NCI-H187 treated with DMSO at 0.1 percent for 48 hours (cell line): ENCODE measurements around the gene GRIN3B.
A peak's percentile ranks its signal among the peaks of the same experiment; 100 is the strongest.
"Not testable (repeated sequence)": the region's sequence is repeated elsewhere in the genome, so short reads cannot be mapped to it uniquely, and the experiment has no call there.

Source experiments
- DNase-seq: peaks from one replicate; lab custom pipeline; 2025; lab: John Stamatoyannopoulos, UW

GRIN3B gene

DNA sequence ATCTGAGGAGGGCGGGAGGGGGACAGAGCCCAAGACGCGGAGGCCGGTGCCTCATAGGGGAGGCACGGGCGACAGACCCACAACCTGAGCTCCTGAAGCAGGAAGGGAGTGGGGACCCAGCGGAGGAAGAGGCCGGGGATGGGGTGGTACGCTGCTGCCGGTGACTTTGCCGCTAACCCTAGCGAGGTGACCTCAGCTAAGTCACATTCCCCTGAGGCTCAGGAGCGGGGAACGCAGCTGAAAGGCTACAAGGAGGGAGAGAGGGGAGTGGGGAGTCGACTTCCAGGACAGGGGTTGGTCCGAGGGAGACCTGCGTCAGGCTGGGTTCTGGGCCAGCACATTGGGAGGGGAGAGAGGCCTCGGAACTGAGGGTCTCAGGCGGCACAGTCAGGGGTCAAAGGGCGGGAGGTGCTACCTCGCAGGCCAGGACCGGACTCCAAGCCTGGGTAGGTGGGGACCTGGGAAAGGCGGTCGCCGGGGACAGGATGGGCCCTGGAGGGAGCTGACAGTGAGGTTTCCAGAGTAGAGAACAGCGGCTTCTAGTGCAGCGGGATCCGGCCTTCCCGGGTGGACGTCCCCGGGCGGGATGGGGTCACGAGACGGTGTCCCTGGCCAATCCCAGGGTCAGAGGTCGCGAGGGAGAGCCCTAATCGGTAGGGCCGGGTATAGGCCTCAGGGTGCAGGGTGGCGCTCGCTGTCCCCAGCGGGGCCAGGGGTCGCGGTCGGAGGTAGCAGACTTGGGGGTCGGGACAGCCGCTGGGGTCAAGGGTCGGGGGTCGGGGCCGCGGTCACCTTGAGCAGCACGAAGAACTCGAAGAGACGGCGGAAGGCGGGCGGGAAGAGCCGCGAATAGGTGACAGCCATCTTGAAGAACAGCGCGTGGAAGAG lies 20.0 kb downstream of the GRIN3B start:
- no peak for DNase-seq

DNA sequence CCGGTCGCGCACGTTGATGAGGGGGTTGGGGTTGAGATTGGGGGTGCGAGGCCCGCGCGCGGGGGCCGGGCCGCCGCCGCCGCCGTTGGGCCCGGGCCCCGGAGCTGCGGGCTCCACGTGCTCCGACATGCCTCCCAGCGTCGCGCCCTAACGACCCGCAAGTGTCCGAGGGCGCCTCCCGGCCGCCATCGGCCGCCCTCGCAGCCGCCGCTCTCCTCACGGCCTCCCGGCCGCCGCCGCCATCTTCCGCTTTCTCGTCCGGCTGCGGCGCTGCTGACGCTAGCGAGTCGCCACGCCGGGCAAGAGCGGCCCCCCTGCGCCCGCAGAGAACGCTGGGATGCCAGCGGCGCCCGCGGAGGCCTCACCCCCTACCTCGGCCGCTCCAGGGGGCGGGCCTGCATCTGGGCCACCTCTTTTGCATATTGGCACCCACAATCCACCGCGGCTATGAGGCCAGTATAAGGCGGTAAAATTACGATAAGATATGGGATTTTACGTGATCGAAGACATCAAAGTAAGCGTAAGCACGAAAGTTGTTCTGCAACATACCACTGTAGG lies 20.7 kb downstream of the GRIN3B start, which contains the start of gene TMEM259:
TMEM259 (minus strand) TSS at position 256 of the 558 bp plus-strand sequence; CDS start at position 129, 127 bp downstream.
- peak; percentile 88 for DNase-seq

DNA sequence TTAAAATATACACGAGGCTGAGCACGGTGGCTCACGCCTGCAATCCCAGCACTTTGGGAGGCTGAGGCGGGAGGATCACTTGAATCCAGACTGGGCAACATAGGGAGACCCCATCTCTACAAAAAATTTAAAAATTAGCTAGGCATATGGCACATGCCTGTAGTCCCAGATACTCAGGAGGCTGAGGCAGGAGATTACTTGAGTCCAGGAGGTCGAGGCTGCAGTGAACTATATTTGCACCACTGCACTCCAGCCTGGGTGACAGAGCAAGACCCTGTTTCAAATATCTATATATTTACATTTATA lies 23.6 kb downstream of the GRIN3B start:
- DNase-seq: not testable (repeated sequence)

DNA sequence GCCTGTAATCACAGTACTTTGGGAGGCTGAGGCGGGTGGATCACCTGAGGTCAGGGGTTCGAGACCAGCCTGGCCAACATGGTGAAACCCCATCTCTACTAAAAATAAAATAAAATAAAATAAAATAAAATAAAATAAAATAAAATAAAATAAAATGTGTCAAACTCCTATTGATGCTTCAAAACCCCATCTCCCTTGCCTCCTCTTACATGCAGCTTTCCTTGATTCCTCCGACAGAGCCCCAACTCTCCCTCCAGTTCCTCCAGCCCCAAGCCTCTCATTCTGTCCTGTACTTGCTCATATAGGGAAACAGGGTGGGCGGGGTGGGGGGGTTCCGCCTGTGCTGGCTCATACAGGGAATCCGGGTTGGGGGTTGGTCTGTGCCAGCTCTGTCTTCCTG lies 24.9 kb downstream of the GRIN3B start:
- not testable (repeated sequence) for DNase-seq

DNA sequence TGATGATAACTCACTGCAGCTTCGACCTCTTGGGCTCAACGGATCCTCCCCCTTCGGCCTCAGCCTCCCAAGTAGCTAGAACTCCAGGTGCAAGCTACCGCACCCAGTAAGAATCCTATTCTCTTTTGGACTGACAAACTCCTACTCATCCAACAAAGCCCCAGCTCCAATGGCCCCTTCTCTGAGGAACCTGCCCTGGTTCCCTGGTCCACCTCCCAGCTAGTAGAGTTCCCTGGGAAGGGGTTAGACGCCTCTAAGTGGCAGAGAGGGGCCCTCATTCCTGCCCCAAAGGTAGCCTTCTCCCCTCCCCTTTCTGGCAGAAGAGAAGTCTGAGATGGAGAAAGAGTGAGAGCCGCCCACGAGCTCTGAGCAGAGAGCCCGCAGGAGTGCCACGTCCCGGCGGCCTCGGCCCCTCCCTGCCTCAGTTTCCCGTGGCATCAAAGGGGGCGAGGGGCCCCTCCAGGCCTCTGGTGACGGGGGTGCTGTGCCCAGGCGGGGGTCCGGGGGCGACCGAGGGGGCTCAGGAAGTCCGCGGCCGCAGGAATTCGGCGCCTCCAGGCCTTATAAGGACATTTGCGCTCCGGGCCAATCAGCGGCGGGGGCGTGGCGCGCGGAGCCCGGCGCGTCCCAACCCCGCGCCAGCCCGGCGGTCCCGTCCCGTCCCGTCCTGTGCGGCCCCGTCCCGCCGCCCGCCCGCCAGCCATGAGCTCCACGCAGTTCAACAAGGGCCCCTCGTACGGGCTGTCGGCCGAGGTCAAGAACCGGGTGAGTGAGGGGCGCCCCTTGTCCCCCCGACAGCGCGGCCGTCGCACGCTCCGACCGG lies 26.0 kb downstream of the GRIN3B start, which contains the start of gene CNN2:
CNN2 (plus strand) TSS at position 649 of the 823 bp plus-strand sequence; CDS start at position 703, 54 bp downstream.
- no peak for DNase-seq

DNA sequence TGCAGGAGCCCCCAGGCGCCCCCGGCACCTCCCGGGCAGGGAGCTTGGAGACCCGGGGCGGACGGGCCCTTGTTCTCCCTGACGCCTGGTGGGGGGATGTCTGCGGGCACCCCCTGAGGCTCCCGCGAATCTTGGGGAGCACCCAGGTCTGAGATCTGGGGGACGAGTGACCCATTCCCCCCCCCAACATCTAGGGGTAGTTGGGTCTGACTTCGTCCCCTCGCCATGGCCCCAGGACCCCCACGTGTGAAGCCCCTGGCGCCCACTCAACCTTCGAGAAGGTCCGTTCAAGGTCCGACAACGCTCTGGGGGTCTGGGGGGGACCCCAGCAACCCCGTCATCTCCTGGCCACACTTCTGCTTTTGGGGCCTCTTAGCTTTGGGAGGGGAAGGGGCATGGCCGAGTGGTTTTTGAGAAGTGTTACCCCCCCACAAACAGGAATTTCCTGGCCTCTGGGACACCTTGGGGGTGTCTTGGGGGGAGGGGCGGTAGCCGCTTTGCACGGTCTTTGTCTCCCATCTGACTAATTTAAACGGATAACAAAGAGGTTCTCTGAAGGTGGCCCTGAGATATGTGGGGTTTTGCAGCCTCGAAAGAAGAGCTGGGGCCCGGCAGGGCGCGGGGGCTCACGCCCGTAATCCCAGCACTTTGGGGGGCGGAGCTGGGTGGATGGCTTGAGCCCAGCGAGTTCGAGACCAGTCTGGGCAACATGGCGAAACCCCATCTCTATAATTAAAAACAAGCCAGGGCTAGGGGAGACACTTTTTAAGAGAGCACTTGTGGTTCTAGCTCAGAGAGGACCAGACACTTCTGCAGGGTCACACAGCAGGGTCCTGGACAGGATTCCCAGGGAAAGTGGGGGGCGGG lies 26.8 kb downstream of the GRIN3B start:
- DNase-seq: no peak

DNA sequence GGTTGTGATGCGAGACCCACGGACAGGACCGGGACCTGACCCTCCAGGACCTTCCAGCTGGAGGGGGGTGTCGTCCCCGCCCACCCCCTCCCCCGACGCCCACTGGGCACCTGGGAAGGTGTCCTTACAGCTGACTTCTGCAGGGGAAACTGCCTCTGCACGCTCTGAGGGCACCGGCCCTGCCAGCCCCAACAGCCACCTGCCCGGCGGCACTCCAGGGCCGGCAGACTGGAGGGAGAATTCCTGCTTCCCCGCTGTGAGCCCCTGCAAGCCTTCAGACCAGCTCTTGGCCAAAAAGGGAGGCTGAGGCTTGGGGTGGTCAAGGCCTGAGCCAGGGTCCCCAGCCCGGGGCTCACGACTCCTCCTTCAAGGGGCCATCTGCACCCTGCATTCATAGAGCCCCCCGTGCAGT lies 27.4 kb downstream of the GRIN3B start:
- no peak for DNase-seq

DNA sequence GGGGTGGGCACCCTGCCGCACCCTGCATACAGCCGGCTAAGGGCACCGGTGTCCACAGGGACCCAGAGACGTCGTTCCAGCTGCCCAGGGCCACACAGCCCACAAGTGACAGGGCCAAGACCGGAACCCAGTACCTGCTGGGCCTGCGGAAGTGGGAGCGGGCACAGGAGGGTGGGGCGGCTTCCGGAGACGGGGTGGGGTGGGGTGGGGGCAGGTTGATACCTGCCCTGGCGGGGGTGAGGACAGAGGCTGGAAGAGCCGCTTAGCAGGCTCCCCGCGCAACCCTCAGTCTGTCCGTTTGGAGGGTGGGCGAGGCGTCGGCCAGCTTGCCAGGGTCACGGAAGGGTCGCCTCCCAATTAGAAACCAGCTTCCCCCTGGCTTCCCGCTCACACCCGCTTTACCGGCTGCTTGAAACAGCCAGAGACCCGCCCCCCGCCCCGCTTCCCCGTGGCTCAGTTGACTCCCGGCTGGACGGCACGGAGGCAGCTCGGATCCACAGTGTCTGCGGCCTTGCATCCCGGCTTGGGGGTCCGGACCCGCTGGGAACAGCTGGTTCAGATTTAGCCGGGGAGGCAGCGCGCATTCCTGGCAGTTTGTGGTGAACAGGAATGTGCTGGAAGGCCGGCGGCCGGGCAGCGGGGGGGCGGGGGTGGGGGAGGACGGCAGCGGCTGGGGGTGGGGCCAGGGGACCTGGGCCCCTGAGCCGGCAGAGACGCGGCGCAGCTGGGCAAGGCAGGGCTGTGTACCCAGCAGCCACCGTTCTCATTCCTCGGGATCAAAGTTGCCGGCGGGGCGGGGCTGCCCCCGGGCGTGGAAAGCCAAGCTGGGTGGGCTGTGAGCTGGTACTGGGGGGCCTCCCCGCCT lies 28.1 kb downstream of the GRIN3B start:
- DNase-seq: no peak

DNA sequence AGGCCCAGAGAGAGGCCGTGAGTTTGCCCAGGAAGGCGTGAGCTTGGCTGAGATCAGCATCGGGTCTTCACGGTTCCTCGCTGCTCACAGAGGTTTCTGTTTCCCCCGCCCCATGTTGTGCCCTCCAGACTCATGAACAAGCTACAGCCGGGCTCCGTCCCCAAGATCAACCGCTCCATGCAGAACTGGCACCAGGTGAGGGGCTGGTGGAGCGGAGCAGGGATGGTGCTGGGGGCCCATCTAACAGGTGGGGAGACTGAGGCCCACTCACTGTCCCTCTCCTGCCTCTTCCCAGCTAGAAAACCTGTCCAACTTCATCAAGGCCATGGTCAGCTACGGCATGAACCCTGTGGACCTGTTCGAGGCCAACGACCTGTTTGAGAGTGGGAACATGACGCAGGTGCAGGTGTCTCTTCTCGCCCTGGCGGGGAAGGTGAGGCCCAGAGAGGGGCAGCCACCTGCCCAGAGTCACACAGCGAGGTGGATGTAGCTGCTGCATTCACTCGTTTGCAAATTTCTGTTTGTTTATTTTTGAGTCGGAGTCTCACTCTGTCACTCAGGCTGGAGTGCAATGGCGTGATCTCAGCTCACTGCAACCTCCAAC lies 32.1 kb downstream of the GRIN3B start:
- no peak for DNase-seq

DNA sequence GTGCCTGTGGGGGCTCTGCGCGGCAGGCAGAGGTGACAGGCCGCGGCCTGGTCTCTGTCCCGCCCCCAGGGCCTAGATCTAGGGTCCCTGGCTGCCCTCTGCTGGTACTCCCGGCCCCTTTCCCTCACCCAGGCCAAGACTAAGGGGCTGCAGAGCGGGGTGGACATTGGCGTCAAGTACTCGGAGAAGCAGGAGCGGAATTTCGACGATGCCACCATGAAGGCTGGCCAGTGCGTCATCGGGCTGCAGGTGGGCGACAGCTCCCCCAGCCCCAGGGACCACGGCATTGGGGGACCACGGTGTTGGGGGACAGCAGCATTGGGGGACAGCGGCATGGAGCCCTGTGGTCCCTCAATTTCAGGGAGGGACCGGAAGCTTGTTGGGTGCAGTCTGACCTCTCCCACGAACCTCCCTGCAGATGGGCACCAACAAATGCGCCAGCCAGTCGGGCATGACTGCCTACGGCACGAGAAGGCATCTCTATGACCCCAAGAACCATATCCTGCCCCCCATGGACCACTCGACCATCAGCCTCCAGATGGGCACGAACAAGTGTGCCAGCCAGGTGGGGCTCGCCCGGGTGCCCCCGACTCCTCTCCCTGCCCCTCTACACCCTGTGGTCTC lies 35.9 kb downstream of the GRIN3B start:
- DNase-seq: no peak

DNA sequence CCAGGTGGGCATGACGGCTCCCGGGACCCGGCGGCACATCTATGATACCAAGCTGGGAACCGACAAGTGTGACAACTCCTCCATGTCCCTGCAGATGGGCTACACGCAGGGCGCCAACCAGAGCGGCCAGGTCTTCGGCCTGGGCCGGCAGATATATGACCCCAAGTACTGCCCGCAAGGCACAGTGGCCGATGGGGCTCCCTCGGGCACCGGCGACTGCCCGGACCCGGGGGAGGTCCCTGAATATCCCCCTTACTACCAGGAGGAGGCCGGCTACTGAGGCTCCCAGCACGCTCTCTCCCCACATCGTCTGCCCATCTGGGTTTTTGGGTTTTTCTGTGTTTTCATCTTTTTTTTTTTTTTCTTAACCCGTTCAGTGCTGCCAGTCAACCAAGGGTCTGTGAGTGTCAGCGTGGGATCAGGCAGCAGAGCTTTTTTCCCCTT lies 37.4 kb downstream of the GRIN3B start:
- DNase-seq: no peak

DNA sequence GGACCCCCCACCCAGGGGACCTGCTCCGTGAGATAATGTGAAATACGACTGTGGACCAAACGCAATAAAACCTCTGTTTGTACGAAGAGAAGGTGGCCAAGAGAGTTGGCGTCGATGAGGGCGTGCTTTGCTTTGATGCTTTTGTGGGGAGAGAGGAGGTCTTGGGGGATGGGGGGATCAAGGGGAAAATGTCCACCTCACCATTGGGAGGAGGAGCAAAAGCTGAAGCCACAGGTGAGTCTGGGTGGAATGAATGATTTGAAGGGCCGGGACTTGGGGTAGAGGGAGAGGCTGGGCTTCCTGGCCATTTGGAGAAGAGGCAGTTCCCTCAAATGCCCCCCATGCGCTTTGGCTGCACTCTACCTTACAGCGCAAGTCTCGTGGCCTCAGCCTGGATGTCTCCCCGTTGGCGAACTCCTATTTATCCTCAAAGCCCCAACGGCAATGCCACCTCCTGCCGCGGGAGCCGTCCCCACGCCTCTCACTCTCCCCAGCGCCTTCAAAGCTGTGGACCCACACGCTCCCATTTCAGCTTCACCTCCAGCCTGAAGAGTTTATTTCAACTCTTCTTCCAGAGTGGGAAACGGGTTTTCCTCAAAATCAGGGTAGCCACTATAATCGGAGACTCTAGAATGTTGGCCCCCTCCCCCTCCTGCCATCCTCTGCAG lies 38.9 kb downstream of the GRIN3B start:
- DNase-seq: no peak

DNA sequence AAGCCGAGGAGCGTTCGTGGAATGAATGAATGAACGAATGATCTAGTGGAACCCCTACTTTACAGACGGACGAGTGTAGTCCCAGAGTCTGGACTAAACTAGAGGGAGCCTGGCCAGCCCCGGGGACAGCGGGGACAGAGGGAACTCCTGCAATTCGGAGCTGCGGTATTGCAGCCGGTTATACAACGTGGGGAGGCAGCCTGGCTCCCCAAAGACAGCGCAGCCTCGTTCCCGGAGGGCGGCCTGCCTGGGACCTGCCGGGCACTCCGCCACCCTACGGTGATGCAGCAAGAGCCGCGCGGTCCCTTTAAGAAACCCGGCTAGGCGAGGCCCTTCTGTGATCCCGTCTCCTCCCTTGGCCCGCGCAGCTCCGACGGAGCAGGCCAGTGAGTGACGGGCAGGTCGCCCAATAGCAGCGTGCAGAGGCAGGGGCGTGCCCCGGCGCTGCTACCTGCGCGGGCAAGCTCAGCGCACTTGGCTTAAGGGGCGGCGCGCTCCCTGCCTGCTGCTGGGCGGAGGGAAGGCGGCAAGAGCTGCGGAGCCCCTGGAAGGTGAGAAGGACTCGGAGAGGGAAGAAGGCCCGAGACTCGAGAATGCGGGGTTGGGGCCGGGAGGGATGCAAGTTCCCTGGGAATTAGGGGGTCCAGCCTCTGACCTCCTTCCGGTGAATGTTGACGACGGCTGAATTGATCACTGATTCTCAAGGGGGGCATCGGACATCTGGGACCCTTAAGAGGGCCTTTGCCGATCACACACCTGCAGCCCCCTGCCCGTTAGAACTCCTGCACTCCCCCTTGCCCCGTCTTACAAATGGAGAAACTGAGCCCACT lies 39.6 kb downstream of the GRIN3B start, which contains the start of gene ABCA7:
ABCA7 (plus strand) TSS at position 462 of the 830 bp plus-strand sequence. CDS start 1,255 bp downstream, outside the sequence.
- DNase-seq: peak; percentile 95

DNA sequence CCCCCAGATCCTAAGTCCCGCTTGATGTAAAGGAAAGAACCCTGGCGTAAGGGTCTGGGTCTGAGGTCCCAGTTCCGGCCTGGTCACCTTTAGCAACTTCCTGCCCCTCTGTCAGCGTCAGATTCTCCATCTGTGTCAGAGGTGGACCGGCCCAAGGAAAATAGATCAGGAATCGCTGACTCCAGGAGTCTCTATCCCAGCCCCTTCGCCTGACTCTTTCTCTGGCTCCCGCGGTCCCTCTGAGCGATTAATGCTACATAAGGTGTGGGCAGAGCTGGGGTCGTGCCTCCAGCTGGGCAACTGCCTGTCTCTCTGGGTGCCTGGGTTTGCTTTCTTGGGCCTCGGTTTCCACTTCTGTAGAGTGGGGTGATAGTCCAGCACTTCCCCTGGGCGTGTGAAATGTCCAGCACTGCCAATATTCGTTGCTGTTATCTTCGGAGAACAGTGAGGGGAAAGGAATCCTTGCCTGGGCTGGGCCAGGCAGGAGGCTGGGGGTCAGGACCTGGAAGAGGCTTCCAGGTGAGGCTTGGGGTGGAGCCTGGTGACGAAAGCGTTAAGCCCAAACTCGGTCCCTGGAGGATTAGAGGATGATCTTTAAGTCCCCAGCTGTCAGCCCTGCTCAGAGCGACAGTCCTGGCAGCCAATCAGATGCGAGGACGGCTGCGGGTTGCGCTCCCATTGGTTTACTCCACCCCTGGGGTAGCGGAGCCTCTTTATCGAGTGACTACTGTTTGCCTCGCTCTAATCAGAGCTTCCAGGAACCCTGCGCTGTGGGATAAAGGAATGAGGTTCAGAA lies 40.5 kb downstream of the GRIN3B start:
- peak; percentile 83 for DNase-seq

DNA sequence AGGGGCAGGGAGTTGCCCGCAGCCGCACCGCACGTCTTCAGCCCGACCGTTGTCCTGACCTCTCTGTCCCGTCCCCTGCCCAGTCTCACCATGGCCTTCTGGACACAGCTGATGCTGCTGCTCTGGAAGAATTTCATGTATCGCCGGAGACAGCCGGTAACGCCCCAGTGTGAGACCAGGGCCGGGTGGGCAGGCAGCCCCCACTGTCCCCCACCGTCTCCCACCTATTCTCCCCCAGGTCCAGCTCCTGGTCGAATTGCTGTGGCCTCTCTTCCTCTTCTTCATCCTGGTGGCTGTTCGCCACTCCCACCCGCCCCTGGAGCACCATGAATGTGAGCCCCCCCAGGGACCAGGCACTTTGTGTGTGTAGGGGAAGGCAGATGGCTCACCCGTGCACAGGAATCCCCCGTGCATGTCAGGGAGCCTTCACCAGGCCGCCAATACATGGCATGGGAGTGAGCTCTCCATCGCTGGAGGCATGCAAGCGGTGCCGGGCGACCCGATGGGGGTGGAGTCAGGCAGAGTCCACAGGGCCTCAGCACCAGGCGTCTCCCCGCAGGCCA lies 41.1 kb downstream of the GRIN3B start:
- DNase-seq: no peak

DNA sequence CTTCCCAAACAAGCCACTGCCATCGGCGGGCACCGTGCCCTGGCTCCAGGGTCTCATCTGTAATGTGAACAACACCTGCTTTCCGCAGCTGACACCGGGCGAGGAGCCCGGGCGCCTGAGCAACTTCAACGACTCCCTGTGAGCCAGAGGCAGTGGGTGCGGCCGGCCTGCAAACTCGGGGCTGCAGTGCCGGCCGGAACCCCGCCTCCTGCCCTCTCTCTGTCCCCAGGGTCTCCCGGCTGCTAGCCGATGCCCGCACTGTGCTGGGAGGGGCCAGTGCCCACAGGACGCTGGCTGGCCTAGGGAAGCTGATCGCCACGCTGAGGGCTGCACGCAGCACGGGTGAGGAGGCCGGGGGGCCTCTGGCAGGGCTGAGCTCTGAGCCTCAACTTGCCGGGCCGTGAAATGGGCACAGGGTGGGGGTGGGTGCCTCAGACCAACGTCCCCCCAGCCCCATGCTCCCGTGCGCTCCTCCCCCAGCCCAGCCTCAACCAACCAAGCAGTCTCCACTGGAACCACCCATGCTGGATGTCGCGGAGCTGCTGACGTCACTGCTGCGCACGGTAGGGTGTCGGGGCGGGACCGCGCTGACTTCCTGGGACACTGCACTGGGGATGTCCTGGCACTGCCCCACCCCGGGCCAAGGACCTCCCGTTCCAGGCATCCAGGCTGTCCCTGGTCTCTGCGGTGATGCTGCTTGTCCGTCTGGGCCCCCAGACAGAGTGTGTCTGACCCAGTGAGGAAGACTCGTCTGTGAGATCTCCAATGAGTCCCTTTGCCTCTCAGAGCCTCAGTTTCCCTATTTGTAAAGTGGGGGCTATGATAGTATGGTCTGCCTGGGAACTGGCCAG lies 41.8 kb downstream of the GRIN3B start:
- no peak for DNase-seq
